ENCODE results near the gene CAPN13. TPM values are rescaled to one million over a fixed set of nuclear protein-coding genes. Genes with fewer than 3 reads are reported as not detected.

CAPN13 gene
- total RNA-seq, 4 donors from 2014 or later = 0.18 to 5.8 (median 1.8) TPM

DNA sequence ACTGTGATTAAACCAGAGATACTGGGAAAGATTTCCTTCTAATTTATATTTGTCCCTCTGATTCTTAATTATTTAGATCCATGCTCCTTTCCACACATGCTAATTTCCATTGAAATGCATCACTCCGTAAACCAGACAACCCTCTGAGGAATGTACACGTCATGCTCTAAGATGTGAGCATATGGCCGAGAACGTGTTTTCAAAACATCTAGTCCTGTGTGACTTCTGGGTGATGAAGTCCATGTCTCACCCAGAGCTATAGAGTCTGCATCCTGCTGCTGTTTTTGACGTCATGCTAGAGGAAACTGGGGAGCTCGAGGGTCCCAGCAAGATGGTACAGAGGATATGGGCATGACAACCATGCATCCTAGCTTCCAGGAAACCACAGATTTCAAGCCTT, 53.6 kb downstream of the CAPN13 start:
- H3K9me3 ChIP-seq = no peaks in the 10 kb centered on the region
- H3K27me3 ChIP-seq = peaks cover 0 to 61% (median 0%) of the 10 kb centered on the region in 4 donors
- no peaks in the 10 kb centered on the region for H3K36me3 ChIP-seq
- H3K27ac ChIP-seq = no peak overlapping the region
- no peak overlapping the region for H3K4me3 ChIP-seq
- no peak for DNase-seq
- no peak for TF ChIP-seq POLR2A (IDR thresholded peaks at IDR 0.05)
- TF ChIP-seq, protein P1, sequence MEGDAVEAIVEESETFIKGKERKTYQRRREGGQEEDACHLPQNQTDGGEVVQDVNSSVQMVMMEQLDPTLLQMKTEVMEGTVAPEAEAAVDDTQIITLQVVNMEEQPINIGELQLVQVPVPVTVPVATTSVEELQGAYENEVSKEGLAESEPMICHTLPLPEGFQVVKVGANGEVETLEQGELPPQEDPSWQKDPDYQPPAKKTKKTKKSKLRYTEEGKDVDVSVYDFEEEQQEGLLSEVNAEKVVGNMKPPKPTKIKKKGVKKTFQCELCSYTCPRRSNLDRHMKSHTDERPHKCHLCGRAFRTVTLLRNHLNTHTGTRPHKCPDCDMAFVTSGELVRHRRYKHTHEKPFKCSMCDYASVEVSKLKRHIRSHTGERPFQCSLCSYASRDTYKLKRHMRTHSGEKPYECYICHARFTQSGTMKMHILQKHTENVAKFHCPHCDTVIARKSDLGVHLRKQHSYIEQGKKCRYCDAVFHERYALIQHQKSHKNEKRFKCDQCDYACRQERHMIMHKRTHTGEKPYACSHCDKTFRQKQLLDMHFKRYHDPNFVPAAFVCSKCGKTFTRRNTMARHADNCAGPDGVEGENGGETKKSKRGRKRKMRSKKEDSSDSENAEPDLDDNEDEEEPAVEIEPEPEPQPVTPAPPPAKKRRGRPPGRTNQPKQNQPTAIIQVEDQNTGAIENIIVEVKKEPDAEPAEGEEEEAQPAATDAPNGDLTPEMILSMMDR (IDR thresholded peaks at IDR 0.05) = no peak
- H3K4me1 ChIP-seq = peaks cover 2 to 10% (median 3%) of the 10 kb centered on the region in 3 donors
- 70 to 74% methylated on average over 6 of the region's 6 CpGs for WGBS, 2 donors
- intact Hi-C loops (cut with DNase I) = no loop called here

DNA sequence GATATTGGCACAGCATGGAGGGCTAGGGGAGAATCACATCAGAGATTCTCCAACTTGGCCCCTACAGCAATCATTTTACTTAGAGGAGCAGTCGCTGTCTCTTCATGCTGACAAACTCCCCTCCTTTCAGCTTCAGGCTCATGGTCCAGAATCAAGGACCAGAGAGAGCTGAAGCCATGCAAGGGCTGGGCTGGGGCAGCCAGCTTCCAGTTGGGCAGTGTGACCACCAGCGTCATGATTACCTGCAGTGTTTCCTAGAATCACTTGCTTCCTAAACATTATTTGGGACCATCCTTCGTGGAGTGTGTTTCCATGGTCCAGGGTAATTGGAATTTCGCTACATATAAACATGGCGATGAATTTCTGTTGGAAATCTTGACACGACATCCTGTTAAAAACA, 54.4 kb downstream of the CAPN13 start:
- H3K36me3 ChIP-seq = no peaks in the 10 kb centered on the region
- peaks cover 0 to 60% (median 0%) of the 10 kb centered on the region in 4 donors for H3K27me3 ChIP-seq
- H3K9me3 ChIP-seq = no peaks in the 10 kb centered on the region
- 70 to 73% methylated on average over 5 to 6 of the region's 6 CpGs for WGBS, 2 donors
- TF ChIP-seq, protein P1 (IDR thresholded peaks at IDR 0.05) = no peak
- TF ChIP-seq POLR2A (IDR thresholded peaks at IDR 0.05) = no peak
- intact Hi-C loops (cut with DNase I) = no loop called here
- H3K4me3 ChIP-seq = no peak overlapping the region
- peaks cover 2 to 10% (median 3%) of the 10 kb centered on the region in 3 donors for H3K4me1 ChIP-seq
- DNase-seq = no peak
- no peak overlapping the region for H3K27ac ChIP-seq

DNA sequence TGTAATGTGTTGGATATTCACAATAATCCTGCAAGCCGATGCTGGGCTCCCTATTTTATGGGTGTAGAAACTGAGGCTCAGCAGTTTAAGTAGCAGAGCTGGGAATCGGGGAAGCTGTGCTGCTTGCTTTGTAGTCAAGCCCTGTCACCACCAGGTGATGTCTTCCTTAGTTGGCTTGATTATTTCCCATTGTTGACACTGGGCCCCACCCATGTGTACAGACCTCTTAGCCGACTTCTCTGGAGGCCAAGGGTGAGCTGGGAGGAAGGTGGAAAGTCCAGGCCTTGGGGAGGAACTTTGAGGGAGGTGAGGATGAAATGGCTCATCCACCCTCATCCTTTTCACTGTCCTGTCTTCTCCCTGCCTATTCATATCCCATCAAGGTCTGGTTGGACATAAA, 60.0 kb downstream of the CAPN13 start:
- intact Hi-C loops (cut with DNase I) = loop anchor here (10.0 kb wide), 1 partner anchor 118 kb away; no protein-coding TSS in a partner anchor

DNA sequence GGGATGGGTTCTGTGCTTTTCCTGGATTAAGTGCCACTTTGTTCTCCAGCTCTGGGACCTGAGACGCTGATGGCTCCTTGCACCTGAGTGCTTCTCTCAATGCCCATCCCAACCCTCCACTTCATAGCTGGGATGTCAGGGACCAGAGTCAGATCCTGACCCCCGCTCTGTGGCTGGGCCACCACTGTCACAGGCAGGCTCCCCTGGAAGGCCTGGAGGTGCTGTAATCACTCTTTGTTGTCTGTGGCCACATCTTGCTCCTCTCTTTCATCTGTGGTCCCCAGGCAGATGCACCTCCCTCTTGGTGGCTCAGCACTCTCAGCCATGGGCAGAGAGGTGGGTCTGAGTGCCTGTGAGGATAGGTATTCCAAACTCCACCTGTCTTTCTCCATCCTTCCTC, 62.4 kb downstream of the CAPN13 start:
- intact Hi-C loops (cut with DNase I) = loop anchor here (10.0 kb wide), 1 partner anchor 120 kb away; no protein-coding TSS in a partner anchor
- WGBS, 2 donors = 57 to 83% methylated on average over 1 of the region's 2 CpGs
- Histone ChIP-seq H3K27ac (no peak overlapping the region), H3K9me3 (no peaks in the 10 kb centered on the region), H3K4me3 (no peak overlapping the region), H3K27me3 (peaks cover 0 to 11% (median 0%) of the 10 kb centered on the region in 4 donors), H3K36me3 (no peaks in the 10 kb centered on the region), H3K4me1 (no peaks in the 10 kb centered on the region)
- DNase-seq = no peak
- TF ChIP-seq POLR2A (IDR thresholded peaks at IDR 0.05) = no peak
- TF ChIP-seq, protein P1 (IDR thresholded peaks at IDR 0.05) = no peak

More for the DNA sequence above, 60.0 kb downstream of the CAPN13 start:
- 79% methylated on average over 3 of the region's 3 CpGs; no CpG with 5 or more reads in 1 of the 2 donors for WGBS, 2 donors
- DNase-seq = no peak
- TF ChIP-seq, protein P1 (IDR thresholded peaks at IDR 0.05) = no peak
- Histone ChIP-seq H3K4me1 (no peaks in the 10 kb centered on the region), H3K27me3 (peaks cover 0 to 12% (median 0%) of the 10 kb centered on the region in 4 donors), H3K36me3 (no peaks in the 10 kb centered on the region), H3K27ac (no peak overlapping the region), H3K9me3 (no peaks in the 10 kb centered on the region), H3K4me3 (no peak overlapping the region)

DNA sequence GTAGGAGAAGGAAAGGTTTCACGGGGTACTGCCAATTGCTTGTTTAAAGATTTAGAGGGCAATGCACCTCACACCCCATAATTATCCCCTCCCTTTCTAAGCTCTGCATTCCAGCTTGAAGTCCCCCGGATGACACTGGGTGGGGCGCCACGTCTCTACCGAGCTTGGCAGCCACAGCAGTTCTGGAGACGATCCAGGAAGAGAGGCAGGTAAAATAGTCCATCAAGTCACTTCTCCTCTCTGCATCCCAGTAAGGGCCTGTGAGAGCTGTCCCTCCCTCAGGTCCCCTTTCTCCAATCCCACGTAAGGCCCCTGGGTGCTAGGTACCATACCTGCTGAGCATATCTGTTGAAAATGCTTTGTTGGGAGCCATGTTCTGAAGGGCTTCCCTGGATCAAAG, 65.7 kb downstream of the CAPN13 start:
- 59 to 60% methylated on average over 6 of the region's 7 CpGs for WGBS, 2 donors
- no peak for DNase-seq
- no peak overlapping the region for H3K4me3 ChIP-seq

More for the DNA sequence above, 65.7 kb downstream of the CAPN13 start:
- TF ChIP-seq, protein P1 (IDR thresholded peaks at IDR 0.05) = no peak
- no peak for TF ChIP-seq POLR2A (IDR thresholded peaks at IDR 0.05)
- peaks cover 0 to 3% (median 0%) of the 10 kb centered on the region in 3 donors for H3K4me1 ChIP-seq
- no peaks in the 10 kb centered on the region for H3K36me3 ChIP-seq
- peaks cover 0 to 16% (median 0%) of the 10 kb centered on the region in 4 donors for H3K27me3 ChIP-seq
- no peaks in the 10 kb centered on the region for H3K9me3 ChIP-seq
- H3K27ac ChIP-seq = no peak overlapping the region
- intact Hi-C loops (cut with DNase I) = loop anchor here (10.0 kb wide), 1 partner anchor 123 kb away; no protein-coding TSS in a partner anchor

All from esophagus squamous epithelium (tissue), 5 donors.